H1 (cell line): ENCODE data around the gene ARFGEF3. TPM values are rescaled to one million over a fixed set of nuclear protein-coding genes. Genes with fewer than 3 reads are reported as not detected.

Source experiments
- CTCF ChIA-PET: fragments of 300-600 bp; sonication (Branson Sonifier 250); formaldehyde crosslinking; loops from one replicate; lab custom pipeline; 2021; ENCODE audit not compliant: partially characterized antibody; lab: Charles Lee
- POLR2A ChIA-PET: fragments of 300-600 bp; sonication (Branson Sonifier 250); formaldehyde crosslinking; loops from one replicate; lab custom pipeline; 2021; ENCODE audit warnings: inconsistent platforms; ENCODE audit not compliant: partially characterized antibody; lab: Charles Lee
- DNase-seq, 2 experiments: peaks; one replicate each; pipeline versions ENCODE4 v3.0.0 to v3.0.0-alpha.2; 2010 to 2022; ENCODE audit warnings: low spot score in 2 of 2, low read depth in 1 of 2, mixed read lengths in 1 of 2
- FAIRE-seq: peaks from 2 replicates; lab custom pipeline; 2011; peaks lifted over from hg19 to GRCh38; lab: Jason Lieb, UNC
- H2AFZ ChIP-seq: 2 replicates; pipeline ENCODE4 v1.8.1; 2012; ENCODE audit warnings: low read length, inconsistent platforms
- H2AK5ac ChIP-seq: 2 replicates; pipeline ENCODE4 v1.6.1; 2013; ENCODE audit warnings: low read depth, low read length
- H2BK120ac ChIP-seq: replicated peaks from 2 replicates; pipeline ENCODE3; 2013; ENCODE audit warnings: low read depth, low read length, inconsistent platforms
- H2BK12ac ChIP-seq: 2 replicates; pipeline ENCODE4 v1.6.1; 2013; ENCODE audit warnings: low read depth, low read length
- H2BK15ac ChIP-seq: 2 replicates; pipeline ENCODE4 v1.6.1; 2013; ENCODE audit warnings: low read length
- H2BK20ac ChIP-seq: 2 replicates; pipeline ENCODE4 v1.6.1; 2013; ENCODE audit warnings: low read length
- H2BK5ac ChIP-seq: 2 replicates; pipeline ENCODE4 v1.6.1; 2013; ENCODE audit warnings: low read depth, low read length
- H3K14ac ChIP-seq: 2 replicates; pipeline ENCODE4 v1.6.1; 2013; ENCODE audit warnings: inconsistent platforms; ENCODE audit not compliant: insufficient read length
- H3K18ac ChIP-seq: 2 replicates; pipeline ENCODE4 v1.6.1; 2013; ENCODE audit warnings: low read length; ENCODE audit errors: extremely low read depth
- H3K23ac ChIP-seq: 2 replicates; pipeline ENCODE4 v1.6.1; 2013; ENCODE audit warnings: inconsistent platforms; ENCODE audit not compliant: insufficient read length
- H3K23me2 ChIP-seq: 2 replicates; pipeline ENCODE4 v1.6.1; 2013; ENCODE audit warnings: low read depth, low read length
- H3K27ac ChIP-seq: 2 replicates; pipeline ENCODE4 v1.6.1; 2011; ENCODE audit warnings: low read depth, low read length, inconsistent platforms
- H3K27me3 ChIP-seq, 4 experiments: replicated peaks in 1 of 4; 1 replicate in 1 of 4; 2 replicates in 3 of 4; pipeline versions ENCODE4 v1.6.1 to v1.8.1; 2011 to 2013; ENCODE audit warnings: low read length in 3 of 4, mild to moderate bottlenecking in 3 of 4, inconsistent platforms in 2 of 4, mixed read lengths in 2 of 4, moderate library complexity in 1 of 4; ENCODE audit not compliant: control insufficient read depth in 3 of 4, insufficient read depth in 3 of 4; ENCODE audit errors: extremely low read depth in 1 of 4
- H3K36me3 ChIP-seq, 4 experiments: 2 replicates each; pipeline versions ENCODE4 v1.6.1 to v1.8.1; 2011 to 2013; ENCODE audit warnings: mild to moderate bottlenecking in 4 of 4, low read length in 3 of 4, moderate library complexity in 2 of 4, control low read depth in 1 of 4, inconsistent platforms in 1 of 4; ENCODE audit not compliant: insufficient read depth in 4 of 4, control insufficient read depth in 2 of 4
- H3K4ac ChIP-seq: replicated peaks from 2 replicates; pipeline ENCODE3; 2013; ENCODE audit warnings: low read length, low read depth, mixed read lengths, inconsistent platforms; ENCODE audit not compliant: insufficient read length
- H3K4me1 ChIP-seq, 4 experiments: replicated peaks in 1 of 4; 1 replicate in 1 of 4; 2 replicates in 3 of 4; pipeline versions ENCODE4 v1.6.1 to v1.8.1; 2011 to 2013; ENCODE audit warnings: low read length in 3 of 4, inconsistent platforms in 2 of 4, mixed read lengths in 1 of 4; ENCODE audit not compliant: insufficient read depth in 4 of 4, control insufficient read depth in 3 of 4
- H3K4me2 ChIP-seq, 2 experiments: 2 replicates each; pipeline versions ENCODE4 v1.6.1 to v1.8.1; 2011 to 2013; ENCODE audit warnings: low read depth in 2 of 2, low read length in 2 of 2, control low read depth in 1 of 2, inconsistent platforms in 1 of 2, mild to moderate bottlenecking in 1 of 2; ENCODE audit not compliant: insufficient read depth in 1 of 2
- H3K4me3 ChIP-seq, 4 experiments: fragments of 200-600, 300-600 bp in 1 of 4; sonication (generic), shearing (Covaris generic), sonication (Bioruptor Twin) in 1 of 4; 2 replicates each; pipeline versions ENCODE4 v1.5.1 to v1.8.1; 2011 to 2016; ENCODE audit warnings: low read length in 4 of 4, low read depth in 3 of 4, control low read depth in 2 of 4, inconsistent platforms in 2 of 4, mild to moderate bottlenecking in 2 of 4, mixed read lengths in 1 of 4, moderate library complexity in 1 of 4; ENCODE audit not compliant: insufficient read depth in 2 of 4; ENCODE audit errors: extremely low read depth in 1 of 4
- H3K56ac ChIP-seq: replicated peaks from 2 replicates; pipeline ENCODE3; 2013; ENCODE audit warnings: low read depth, mild to moderate bottlenecking, mixed read lengths, low read length, inconsistent platforms; ENCODE audit not compliant: insufficient read length
- H3K79me1 ChIP-seq: 2 replicates; pipeline ENCODE4 v1.6.1; 2013; ENCODE audit warnings: low read depth, low read length, control low read depth
- H3K79me2 ChIP-seq, 2 experiments: 2 replicates each; pipeline versions ENCODE4 v1.6.1 to v1.8.1; 2012 to 2013; ENCODE audit warnings: low read length in 2 of 2, mild to moderate bottlenecking in 2 of 2, inconsistent platforms in 1 of 2; ENCODE audit not compliant: insufficient read depth in 2 of 2, control insufficient read depth in 1 of 2
- H3K9ac ChIP-seq, 4 experiments: replicated peaks in 1 of 4; 1 replicate in 1 of 4; 2 replicates in 3 of 4; pipeline versions ENCODE4 v1.6.1 to v1.8.1; 2011 to 2013; ENCODE audit warnings: low read depth in 3 of 4, low read length in 3 of 4, control low read depth in 2 of 4, mild to moderate bottlenecking in 2 of 4, moderate library complexity in 2 of 4, inconsistent platforms in 1 of 4; ENCODE audit errors: extremely low read depth in 1 of 4
- H3K9me3 ChIP-seq, 2 experiments: 2 replicates each; pipeline versions ENCODE4 v1.6.1 to v1.8.1; 2012 to 2013; ENCODE audit warnings: mild to moderate bottlenecking in 2 of 2, moderate library complexity in 2 of 2, control low read depth in 1 of 2, inconsistent platforms in 1 of 2, low read depth in 1 of 2, low read length in 1 of 2, mixed read lengths in 1 of 2; ENCODE audit not compliant: insufficient read depth in 2 of 2
- H4K20me1 ChIP-seq, 2 experiments: replicated peaks in 1 of 2; 2 replicates each; pipeline versions ENCODE3 to v1.8.1; 2011 to 2013; ENCODE audit warnings: inconsistent platforms in 2 of 2, low read length in 2 of 2, mild to moderate bottlenecking in 1 of 2; ENCODE audit not compliant: insufficient read depth in 2 of 2, control insufficient read depth in 1 of 2
- H4K5ac ChIP-seq: 2 replicates; pipeline ENCODE4 v1.6.1; 2013; ENCODE audit warnings: low read length, low read depth, mixed read lengths, inconsistent platforms; ENCODE audit not compliant: insufficient read length
- H4K8ac ChIP-seq: 2 replicates; pipeline ENCODE4 v1.8.0; 2013; ENCODE audit warnings: mild to moderate bottlenecking, moderate library complexity, low read length, inconsistent platforms; ENCODE audit not compliant: insufficient read depth; ENCODE audit errors: extremely low read depth
- H4K91ac ChIP-seq: replicated peaks from 2 replicates; pipeline ENCODE3; 2013; ENCODE audit warnings: low read length, mixed read lengths, inconsistent platforms; ENCODE audit not compliant: insufficient read length
- NANOG ChIP-seq: IDR thresholded peaks from 2 replicates; pipeline ENCODE4 v1.6.1; 2011; ENCODE audit warnings: low read length, low read depth, mild to moderate bottlenecking, inconsistent platforms; ENCODE audit not compliant: insufficient read depth, poor library complexity, severe bottlenecking
- WGBS, 2 experiments: shearing (Covaris generic) in 1 of 2; methylation state at CpG; one replicate each; pipeline versions ENCODE4 v1.1.6 to v1.1.7; 2013 to 2015; ENCODE audit warnings: low lambda C conversion rate in 2 of 2, mixed read lengths in 2 of 2, inconsistent platforms in 1 of 2, low coverage in 1 of 2, missing lambda C conversion rate in 1 of 2; ENCODE audit not compliant: insufficient replicate concordance in 2 of 2, insufficient coverage in 1 of 2, insufficient read length in 1 of 2; ENCODE audit errors: extremely low coverage in 1 of 2, missing lambda C conversion rate in 1 of 2; 5-methylcytosine and 5-hydroxymethylcytosine counted together
- polyA plus RNA-seq, 7 experiments: library from polyadenylated mRNA; depleted of rRNA in 3 of 7; stranded (reverse) in 5 of 7; unstranded in 2 of 7; fragments of >200 nt in 5 of 7; fragments of 200-250 nt in 2 of 7; gene quantifications; 1 replicate in 5 of 7; 2 replicates in 1 of 7; 4 replicates in 1 of 7; pipeline versions ENCODE4 v1.2.1 to v1.2.3, GENCODE V29; 2011 to 2013; ENCODE audit warnings: missing spikeins in 2 of 7, mixed read lengths in 2 of 7
- total RNA-seq: library from RNA; stranded (reverse); fragmentation: NEBNext Ultra II Directional; extraction: Animal tissue kit (Norgen Biotek cat#: 25700); gene quantifications from 2 replicates; pipeline ENCODE4 v1.2.1, GENCODE V29; 2021

ARFGEF3 gene
- total and polyA plus RNA-seq, 2 of the 8 experiments (the other 6 are each of a cell fraction or from before 2014, with no cell fraction given): 5.8 to 23.2 TPM

- Histone ChIP-seq H3K79me2 (no peaks in the 10 kb centered on the region), H3K36me3 (peaks cover 2 to 13% (median 6%) of the 10 kb centered on the region in 4 experiments; a peak in 7 of 8 replicates), H3K9ac (no peak overlapping the region), H3K27ac (no peak overlapping the region), H3K23ac (no peak overlapping the region), H3K23me2 (no peaks in the 10 kb centered on the region), H2BK120ac (no peak overlapping the region), H4K5ac (no peak overlapping the region), H2BK15ac (no peak overlapping the region), H3K27me3 (no peaks in the 10 kb centered on the region), H3K79me1 (no peaks in the 10 kb centered on the region), H2BK12ac (no peak overlapping the region), H4K20me1 (no peaks in the 10 kb centered on the region), H3K9me3 (no peaks in the 10 kb centered on the region), H2BK20ac (no peak overlapping the region), H2AFZ (no peak overlapping the region), H3K4me3 (no peak overlapping the region), H3K4ac (no peak overlapping the region), H3K4me2 (no peak overlapping the region), H4K91ac (no peak overlapping the region), H3K14ac (no peak overlapping the region), H2AK5ac (no peak overlapping the region), H3K56ac (no peak overlapping the region), H2BK5ac (peak overlapping the region; percentile 32; the same call in 1 of the 2 replicates), H3K4me1 (peaks cover 2 to 8% (median 4%) of the 10 kb centered on the region in 4 experiments; a peak in 5 of 7 replicates), H3K18ac (no peak overlapping the region), H4K8ac (no peak overlapping the region)
- ChIA-PET CTCF (interaction anchor here (0.8 to 8.3 kb wide), 9 partner anchors 10 to 175 kb away, joined by 3 to 106 read pairs (median 3); partner anchors contain the start of gene HEBP2), POLR2A (no interaction called here)
- 82% methylated on average over 21 of the region's 21 CpGs; no CpG with 5 or more reads in 1 of the 2 experiments for WGBS, 2 experiments
- DNase-seq: peak in 1 of 2 experiments; percentile 41
- TF ChIP-seq NANOG: no peak
- no peak for FAIRE-seq
Measured at GRCh38 chr6:138291036-138291848, 129.5 kb downstream of the ARFGEF3 start.
